ENCODE measurements around the gene ATF7IP2. TPM values are rescaled to one million over a fixed set of nuclear protein-coding genes. Genes with fewer than 3 reads are reported as not detected.

Gene ATF7IP2
- total and polyA plus RNA-seq, 9 of the 15 experiments (the other 6 are each of a cell fraction or from before 2014, with no cell fraction given): 131 to 515 (median 196) TPM

DNA sequence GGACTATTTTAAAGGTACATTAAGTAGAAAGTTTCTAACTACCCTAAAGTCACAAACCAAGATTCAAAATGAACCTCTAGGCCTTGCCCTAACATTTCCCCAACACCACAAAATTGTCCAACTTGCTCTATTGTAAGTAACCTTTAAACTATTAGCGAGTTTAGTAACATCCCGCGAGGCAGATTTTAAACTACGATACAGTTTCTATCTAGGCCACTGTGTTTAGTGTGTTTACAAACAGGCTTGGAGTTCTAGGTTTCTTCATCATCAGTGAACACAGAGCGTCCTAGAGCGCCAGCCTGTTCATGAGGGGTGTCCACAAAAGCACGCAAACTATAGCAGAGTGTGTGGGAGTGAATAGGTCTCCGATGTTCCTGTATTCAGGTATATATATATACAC is 142.8 kb downstream of the ATF7IP2 start:
- H3K4me2 ChIP-seq (ENCODE audit: insufficient read depth, low read length): no peak overlapping the region
- no peaks in the 10 kb centered on the region for H3K79me2 ChIP-seq (ENCODE audit: control insufficient read depth, insufficient read depth, low read length)
- no peaks in the 10 kb centered on the region for H3K36me3 ChIP-seq (ENCODE audit: control insufficient read depth, insufficient read depth, low read length)
- no peaks in the 10 kb centered on the region for H3K4me1 ChIP-seq (replicated peaks in 1 of 2; ENCODE audit: control insufficient read depth in 2 of 2, insufficient read depth in 2 of 2, low read length in 2 of 2)
- POLR2A ChIA-PET: no interaction called here
- H3K27me3 ChIP-seq (ENCODE audit: control insufficient read depth in 2 of 2, insufficient read depth in 2 of 2, low read length in 2 of 2): peaks cover 27 to 40% of the 10 kb centered on the region in 2 experiments; a peak in 4 of 5 replicates
- no peak overlapping the region for H3K9ac ChIP-seq (ENCODE audit: insufficient read depth in 1 of 2, low read depth in 2 of 2, low read length in 2 of 2)
- BruUV-seq (replicated peaks): no TSS peak
- H3K4me3 ChIP-seq: no peak overlapping the region
- WGBS (ENCODE audit: insufficient coverage, low coverage, missing lambda C conversion rate): 29% methylated on average over 8 of the region's 8 CpGs
- H3K9me1 ChIP-seq (ENCODE audit: control insufficient read depth, insufficient read depth, low read length): no peaks in the 10 kb centered on the region
- ATAC-seq (no peak), DNase-seq (ENCODE audit: extremely low read depth in 1 of 4, low spot score in 3 of 4) (no peak), FAIRE-seq (peak; percentile 37)
- no peaks in the 10 kb centered on the region for H3K9me3 ChIP-seq (replicated peaks; ENCODE audit: control insufficient read depth, insufficient read depth, low read depth, low read length)
- in situ Hi-C loops (cut with MboI): loop anchor here (5.0 kb wide), 1 partner anchor 384 kb away; no protein-coding TSS in a partner anchor
- no peak overlapping the region for H2AFZ ChIP-seq (ENCODE audit: low read depth, low read length)
- CTCF ChIA-PET (ENCODE audit: low intra/inter-chr PET ratio): no interaction called here
- 0 out of 2 replicates have a peak, but pooled peaks cover 5% of the 10 kb centered on the region for H4K20me1 ChIP-seq (replicated peaks; ENCODE audit: control insufficient read depth, insufficient read depth, low read length)
- no peak overlapping the region for H3K27ac ChIP-seq (ENCODE audit: extremely low read depth, low read depth, low read length)
- intact Hi-C loops (cut with micrococcal nuclease): no loop called here
- TF ChIP-seq MXI1 (IDR thresholded peaks at IDR 0.05; ENCODE audit: low read depth, low read length) (no peak), TCFL5 (CRISPR knock-in tag; conservative IDR thresholded peaks at IDR 0.05) (no peak), PCBP2 (IDR thresholded peaks at IDR 0.05; ENCODE audit: low read depth, low read length, poor library complexity, severe bottlenecking) (no peak), ELF2 (CRISPR knock-in tag; IDR thresholded peaks at IDR 0.05) (no peak), GTF2E2 (tag; IDR thresholded peaks at IDR 0.05) (no peak), FOXA1 (IDR thresholded peaks at IDR 0.05; ENCODE audit: borderline replicate concordance) (no peak), CEBPG (CRISPR knock-in tag; IDR thresholded peaks at IDR 0.05) (no peak), CEBPG (tag; conservative IDR thresholded peaks at IDR 0.05 in 1 of 2, IDR thresholded peaks at IDR 0.05 in 1 of 2) (no peak), ZFX (CRISPR knock-in tag; IDR thresholded peaks at IDR 0.05) (no peak), ZFP1 (CRISPR knock-in tag; IDR thresholded peaks at IDR 0.05) (no peak), ZSCAN32 (CRISPR knock-in tag; IDR thresholded peaks at IDR 0.05) (no peak), JUND (IDR thresholded peaks at IDR 0.05; ENCODE audit: borderline replicate concordance, low read depth, low read length) (no peak), JUND (tag; IDR thresholded peaks at IDR 0.05; ENCODE audit: borderline replicate concordance, low read depth, low read length) (no peak), NFATC3 (IDR thresholded peaks at IDR 0.05) (no peak), MTA2 (IDR thresholded peaks at IDR 0.05; ENCODE audit: low read depth) (no peak)
- TF ChIP-seq, protein P1, sequence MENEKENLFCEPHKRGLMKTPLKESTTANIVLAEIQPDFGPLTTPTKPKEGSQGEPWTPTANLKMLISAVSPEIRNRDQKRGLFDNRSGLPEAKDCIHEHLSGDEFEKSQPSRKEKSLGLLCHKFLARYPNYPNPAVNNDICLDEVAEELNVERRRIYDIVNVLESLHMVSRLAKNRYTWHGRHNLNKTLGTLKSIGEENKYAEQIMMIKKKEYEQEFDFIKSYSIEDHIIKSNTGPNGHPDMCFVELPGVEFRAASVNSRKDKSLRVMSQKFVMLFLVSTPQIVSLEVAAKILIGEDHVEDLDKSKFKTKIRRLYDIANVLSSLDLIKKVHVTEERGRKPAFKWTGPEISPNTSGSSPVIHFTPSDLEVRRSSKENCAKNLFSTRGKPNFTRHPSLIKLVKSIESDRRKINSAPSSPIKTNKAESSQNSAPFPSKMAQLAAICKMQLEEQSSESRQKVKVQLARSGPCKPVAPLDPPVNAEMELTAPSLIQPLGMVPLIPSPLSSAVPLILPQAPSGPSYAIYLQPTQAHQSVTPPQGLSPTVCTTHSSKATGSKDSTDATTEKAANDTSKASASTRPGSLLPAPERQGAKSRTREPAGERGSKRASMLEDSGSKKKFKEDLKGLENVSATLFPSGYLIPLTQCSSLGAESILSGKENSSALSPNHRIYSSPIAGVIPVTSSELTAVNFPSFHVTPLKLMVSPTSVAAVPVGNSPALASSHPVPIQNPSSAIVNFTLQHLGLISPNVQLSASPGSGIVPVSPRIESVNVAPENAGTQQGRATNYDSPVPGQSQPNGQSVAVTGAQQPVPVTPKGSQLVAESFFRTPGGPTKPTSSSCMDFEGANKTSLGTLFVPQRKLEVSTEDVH (IDR thresholded peaks at IDR 0.05; ENCODE audit: low read depth, partially characterized antibody): no peak
- TF ChIP-seq, protein P2, sequence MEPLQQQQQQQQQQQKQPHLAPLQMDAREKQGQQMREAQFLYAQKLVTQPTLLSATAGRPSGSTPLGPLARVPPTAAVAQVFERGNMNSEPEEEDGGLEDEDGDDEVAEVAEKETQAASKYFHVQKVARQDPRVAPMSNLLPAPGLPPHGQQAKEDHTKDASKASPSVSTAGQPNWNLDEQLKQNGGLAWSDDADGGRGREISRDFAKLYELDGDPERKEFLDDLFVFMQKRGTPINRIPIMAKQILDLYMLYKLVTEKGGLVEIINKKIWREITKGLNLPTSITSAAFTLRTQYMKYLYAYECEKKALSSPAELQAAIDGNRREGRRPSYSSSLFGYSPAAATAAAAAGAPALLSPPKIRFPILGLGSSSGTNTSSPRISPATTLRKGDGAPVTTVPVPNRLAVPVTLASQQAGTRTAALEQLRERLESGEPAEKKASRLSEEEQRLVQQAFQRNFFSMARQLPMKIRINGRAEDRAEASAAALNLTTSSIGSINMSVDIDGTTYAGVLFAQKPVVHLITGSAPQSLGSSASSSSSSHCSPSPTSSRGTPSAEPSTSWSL (CRISPR knock-in tag; IDR thresholded peaks at IDR 0.05; ENCODE audit: borderline replicate concordance): no peak
- TF ChIP-seq, protein P3, sequence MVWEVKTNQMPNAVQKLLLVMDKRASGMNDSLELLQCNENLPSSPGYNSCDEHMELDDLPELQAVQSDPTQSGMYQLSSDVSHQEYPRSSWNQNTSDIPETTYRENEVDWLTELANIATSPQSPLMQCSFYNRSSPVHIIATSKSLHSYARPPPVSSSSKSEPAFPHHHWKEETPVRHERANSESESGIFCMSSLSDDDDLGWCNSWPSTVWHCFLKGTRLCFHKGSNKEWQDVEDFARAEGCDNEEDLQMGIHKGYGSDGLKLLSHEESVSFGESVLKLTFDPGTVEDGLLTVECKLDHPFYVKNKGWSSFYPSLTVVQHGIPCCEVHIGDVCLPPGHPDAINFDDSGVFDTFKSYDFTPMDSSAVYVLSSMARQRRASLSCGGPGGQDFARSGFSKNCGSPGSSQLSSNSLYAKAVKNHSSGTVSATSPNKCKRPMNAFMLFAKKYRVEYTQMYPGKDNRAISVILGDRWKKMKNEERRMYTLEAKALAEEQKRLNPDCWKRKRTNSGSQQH (CRISPR knock-in tag; IDR thresholded peaks at IDR 0.05): no peak
